Measurements from ENCODE around the gene TBRG4.

The TBRG4 gene

GRCh38 chr7:45084336-45084735 lies 27.2 kb downstream of the TBRG4 start:
- TF ChIP-seq CTCF (IDR thresholded peaks at IDR 0.05), result no peak

GRCh38 chr7:45082831-45083331 lies 28.6 kb downstream of the TBRG4 start:
- TF ChIP-seq CTCF (IDR thresholded peaks at IDR 0.05), result no peak

GRCh38 chr7:45082031-45082830 lies 29.3 kb downstream of the TBRG4 start:
- no peak for TF ChIP-seq CTCF (IDR thresholded peaks at IDR 0.05)

- TF ChIP-seq CTCF (IDR thresholded peaks at IDR 0.05), result no peak
Measured at GRCh38 chr7:45081670-45081974, 29.9 kb downstream of the TBRG4 start.

- TF ChIP-seq CTCF (IDR thresholded peaks at IDR 0.05), result no peak
Measured at GRCh38 chr7:45080958-45081669, 30.4 kb downstream of the TBRG4 start.

GRCh38 chr7:45080265-45080957 lies 31.1 kb downstream of the TBRG4 start:
- TF ChIP-seq CTCF (IDR thresholded peaks at IDR 0.05), result no peak

- no peak for TF ChIP-seq CTCF (IDR thresholded peaks at IDR 0.05)
Measured at GRCh38 chr7:45078125-45078681, 33.3 kb downstream of the TBRG4 start.

All from LNCAP (cell line).